HCT116 (cell line): ENCODE measurements around the gene FGFR3.

Experiments used
- CTCF ChIP-seq, 3 experiments: fragments of 200-600 bp in 1 of 3; sonication (generic) in 1 of 3; IDR thresholded peaks in 2 of 3; conservative IDR thresholded peaks in 1 of 3; 2 replicates each; pipeline ENCODE4 v1.5.1; 2012 to 2017; ENCODE audit warnings: low read depth in 2 of 3, low read length in 2 of 3, antibody characterized with exemption in 1 of 3, borderline replicate concordance in 1 of 3, control low read depth in 1 of 3, mild to moderate bottlenecking in 1 of 3, mixed read lengths in 1 of 3, mixed run types in 1 of 3, moderate library complexity in 1 of 3; ENCODE audit not compliant: insufficient read depth in 1 of 3
- REST ChIP-seq: IDR thresholded peaks from 2 replicates; pipeline ENCODE4 v1.6.1; 2012; ENCODE audit warnings: low read depth

GRCh38 chr4:1802151-1802715 is 9.1 kb downstream of the FGFR3 start:
- no peak for TF ChIP-seq REST
- TF ChIP-seq CTCF (IDR thresholded peaks at IDR 0.05 in 2 of 3, conservative IDR thresholded peaks at IDR 0.05 in 1 of 3; ENCODE audit: borderline replicate concordance in 1 of 3, insufficient read depth in 1 of 3, low read depth in 2 of 3, low read length in 2 of 3), result no peak
